Activated CD8-positive, alpha-beta memory T cell treated with anti-CD3 and anti-CD28 coated beads, Interleukin-2, amount 50 U/mL, for 24 hours (primary cell): ENCODE results near the gene RAB31.
"Not testable (repeated sequence)": the region's sequence is repeated elsewhere in the genome, so short reads cannot be mapped to it uniquely, and the experiment has no call there.

Source experiments
- DNase-seq: peaks from one replicate; pipeline ENCODE4 v3.0.0-alpha.2; 2020; ENCODE audit errors: extremely low read depth

Gene RAB31

DNA sequence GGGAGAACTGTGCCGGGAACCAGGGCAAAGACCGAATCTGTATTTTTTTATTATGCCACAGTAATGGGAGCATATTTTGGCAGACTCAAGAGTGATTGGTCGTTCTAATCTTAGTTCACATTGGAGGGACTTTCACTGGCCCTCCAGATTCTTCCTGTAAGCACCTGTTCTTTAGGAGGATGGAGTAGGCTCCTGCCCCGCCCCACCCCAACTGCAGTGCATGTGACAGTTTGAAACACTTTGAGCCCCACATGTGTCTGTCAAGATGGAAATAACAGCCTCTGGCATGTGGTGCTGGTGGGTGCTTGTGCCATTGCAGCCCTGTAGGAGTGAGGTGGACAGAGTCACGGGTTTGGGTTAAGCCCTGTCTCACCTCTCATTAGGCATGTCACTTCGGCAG lies 134.3 kb downstream of the RAB31 start:
- no peak for DNase-seq

DNA sequence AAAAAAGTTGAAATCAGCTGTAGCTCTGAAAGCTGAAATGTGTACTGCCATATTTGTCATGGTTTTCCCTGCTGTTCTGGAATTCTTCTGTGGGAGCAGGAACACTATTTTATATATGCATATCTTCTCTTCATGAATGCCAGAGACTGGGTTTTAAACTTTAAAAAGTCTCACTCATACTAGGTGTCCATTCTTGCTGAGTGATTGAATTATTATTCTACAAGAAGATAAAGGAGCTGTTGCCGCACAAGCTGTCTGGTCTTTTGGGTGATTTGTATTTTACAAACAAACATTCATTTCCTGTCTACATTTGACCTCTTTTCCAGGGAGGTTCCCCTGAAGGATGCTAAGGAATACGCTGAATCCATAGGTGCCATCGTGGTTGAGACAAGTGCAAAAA lies 137.2 kb downstream of the RAB31 start:
- no peak for DNase-seq

DNA sequence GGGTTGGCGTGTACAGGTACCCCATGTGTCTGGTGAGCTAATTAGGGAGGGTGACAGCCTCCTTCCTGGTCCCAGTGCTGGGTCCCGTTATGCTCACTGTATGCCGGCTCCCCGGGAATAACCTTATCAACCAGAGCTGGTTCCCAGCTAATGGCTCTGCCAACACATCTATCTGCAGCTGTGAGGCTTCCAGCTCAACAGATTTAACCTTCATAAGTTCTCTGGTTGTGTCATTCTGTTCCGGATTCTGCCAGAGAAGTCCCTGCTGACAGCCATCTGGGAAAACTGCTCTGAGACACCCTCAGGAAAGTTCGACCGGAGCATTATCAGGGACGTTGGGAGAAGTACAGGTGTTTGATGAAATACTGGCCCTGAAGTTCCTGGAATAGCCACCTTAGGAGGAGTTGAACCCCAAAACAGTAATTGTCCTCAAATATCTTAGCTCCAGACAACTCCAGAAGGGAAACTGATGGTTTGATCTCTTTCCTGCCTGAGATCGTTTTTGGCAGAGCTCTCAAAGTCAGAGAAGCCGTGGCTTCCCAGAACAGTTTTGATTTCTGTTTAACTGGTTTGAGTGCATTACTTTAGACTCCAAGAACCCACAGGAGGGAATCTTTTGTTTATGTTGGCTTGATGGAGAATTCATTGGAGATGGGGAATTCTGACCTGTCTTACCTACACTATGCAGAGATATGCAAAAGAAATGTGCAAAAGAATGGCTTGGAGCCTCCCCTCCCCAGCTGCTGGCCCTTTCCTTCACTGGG lies 138.2 kb downstream of the RAB31 start:
- no peak for DNase-seq

DNA sequence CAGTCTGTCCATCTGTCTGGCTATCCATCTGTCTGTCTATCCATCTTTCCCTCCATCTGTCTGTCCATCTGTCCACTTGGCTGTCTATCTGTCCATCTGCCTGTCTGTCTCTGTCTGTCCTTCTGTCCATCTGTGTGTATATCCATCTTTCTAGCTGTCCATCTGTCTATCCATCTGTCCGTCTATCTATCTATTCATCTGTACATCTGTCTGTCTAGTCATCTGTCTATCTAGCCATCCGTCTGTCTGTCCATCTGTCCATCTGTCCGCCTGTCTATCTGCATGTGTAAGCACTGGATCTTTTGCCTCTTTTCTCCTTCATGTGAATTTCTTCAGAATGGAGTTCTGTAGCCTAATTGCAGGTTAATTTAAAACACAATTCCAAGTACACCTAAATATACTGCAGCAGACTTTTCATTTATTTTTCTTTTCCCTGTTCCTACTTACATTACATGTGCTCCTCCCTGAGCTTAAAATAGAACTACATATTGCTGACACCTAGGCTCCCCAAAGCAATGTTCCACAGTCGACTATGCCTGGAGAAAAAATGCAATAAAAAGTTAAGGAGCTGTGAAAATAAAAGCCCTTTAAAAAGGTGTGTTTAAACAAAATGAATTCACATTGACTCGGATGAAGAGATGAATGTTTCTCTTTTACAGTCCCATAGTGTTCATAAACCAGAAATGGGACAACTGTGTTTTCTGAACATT lies 140.2 kb downstream of the RAB31 start:
- no peak for DNase-seq

DNA sequence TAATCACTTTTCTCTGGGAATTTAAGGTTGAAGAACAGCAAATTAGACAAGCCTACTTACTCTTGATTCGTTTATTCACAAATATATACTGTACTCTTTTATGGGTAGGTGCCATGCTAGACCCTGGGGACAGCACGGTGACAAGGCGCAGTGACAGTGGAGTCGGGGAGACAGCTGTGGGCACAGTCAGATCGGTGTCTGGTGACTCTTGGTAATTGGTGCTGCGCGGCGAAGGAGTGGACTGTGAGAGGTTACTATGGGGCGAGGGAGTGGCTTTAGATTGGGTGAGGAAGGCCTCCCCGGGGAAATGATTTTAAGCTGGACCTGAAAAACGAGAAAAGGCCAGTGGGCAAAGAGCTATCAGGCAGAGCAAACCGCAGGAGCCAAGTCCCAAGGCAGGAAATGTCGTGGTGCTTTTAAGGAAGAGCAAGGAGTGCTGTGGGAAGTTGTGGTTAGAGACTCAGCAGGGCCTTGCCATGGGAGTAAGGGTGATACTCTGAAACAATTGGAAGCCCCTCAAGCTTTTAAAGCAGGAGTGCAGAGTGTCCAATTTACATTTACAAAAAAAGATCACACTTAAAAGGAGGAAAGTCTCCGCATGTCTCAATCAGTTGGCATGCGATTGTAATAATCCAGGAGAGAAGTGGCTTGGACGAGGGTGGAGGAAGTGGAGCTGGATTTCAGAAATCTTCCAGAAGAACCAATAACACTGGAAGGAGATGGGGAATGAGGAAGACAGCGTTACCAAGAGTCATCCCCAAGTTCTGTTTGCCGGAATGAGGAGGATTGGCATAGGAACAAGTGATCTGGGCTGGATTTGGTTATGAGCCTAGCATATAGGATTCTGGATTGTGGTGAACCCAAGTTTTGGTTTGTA lies 141.5 kb downstream of the RAB31 start:
- no peak for DNase-seq

DNA sequence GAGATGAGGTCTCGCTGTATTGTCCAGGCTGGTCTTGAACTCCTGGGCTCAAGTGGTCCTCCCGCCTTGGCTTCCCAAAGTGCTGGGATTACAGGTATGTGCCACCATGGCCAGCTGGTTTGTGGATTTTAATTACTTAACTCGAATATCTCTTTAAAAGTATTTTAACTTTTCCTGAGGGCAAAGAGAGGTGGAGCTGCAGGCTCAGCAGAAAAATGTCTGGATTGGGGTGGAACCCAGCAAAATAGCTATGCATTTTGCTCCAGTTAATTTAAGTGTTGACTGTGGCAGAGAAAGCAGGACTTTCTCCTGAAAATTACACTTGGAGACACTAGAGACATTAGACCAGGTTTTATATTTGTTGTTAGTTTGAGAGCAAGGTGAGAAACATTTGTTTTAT lies 142.2 kb downstream of the RAB31 start:
- no peak for DNase-seq

DNA sequence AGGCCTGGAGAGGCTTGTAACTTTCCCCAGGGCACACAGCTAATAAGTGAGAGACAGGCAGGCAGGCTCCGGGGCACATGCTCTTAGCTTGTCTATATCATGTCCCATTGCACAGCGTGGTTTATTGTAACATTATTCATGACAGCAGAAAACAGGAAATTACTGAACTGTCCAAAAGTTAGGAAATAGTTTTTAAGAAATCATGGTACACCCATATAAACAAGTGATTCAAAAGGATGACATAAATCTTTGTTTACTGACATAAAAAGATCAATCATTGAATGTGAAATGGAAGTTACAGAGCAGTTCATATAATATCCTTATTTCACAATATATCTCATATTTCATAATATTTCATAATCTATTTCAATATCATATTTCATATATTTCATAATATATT lies 143.4 kb downstream of the RAB31 start:
- DNase-seq: no peak

DNA sequence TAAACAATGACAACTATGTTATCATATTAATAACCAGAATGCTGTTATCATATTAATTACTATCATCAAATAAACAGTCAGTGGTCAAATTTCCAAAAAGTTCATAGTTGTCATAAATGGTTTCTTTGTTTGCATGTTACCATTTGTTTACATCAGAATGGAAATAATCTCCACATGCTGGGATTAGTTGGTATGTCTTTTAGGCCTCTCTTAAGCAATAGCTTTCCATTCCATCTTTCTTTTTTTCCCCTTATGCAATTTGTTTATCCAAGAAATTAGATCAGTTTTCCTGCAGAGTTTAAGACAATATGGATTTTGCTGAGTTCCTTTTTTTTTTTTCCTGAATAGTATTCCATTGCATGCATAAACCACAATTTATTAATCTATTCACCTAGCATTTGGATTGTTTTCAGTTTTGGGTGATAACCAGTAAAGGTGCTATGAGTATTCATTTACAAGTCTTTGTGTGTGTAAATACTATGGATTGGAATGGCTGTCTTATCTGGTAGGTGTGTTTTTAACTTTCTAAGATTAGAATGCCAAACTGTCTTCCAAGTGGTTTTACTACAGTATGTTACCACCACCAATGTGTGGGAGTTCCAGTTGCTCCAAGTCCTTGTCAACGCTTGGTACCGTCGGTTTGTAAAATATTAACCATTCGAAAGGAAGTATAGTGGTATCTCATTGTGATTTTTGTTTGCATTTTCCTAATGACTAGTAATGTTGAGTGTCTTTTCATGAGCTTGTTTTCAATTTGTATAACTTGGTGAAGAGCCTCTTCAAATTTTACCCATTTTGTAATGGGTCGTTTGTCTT lies 144.4 kb downstream of the RAB31 start:
- no peak for DNase-seq

DNA sequence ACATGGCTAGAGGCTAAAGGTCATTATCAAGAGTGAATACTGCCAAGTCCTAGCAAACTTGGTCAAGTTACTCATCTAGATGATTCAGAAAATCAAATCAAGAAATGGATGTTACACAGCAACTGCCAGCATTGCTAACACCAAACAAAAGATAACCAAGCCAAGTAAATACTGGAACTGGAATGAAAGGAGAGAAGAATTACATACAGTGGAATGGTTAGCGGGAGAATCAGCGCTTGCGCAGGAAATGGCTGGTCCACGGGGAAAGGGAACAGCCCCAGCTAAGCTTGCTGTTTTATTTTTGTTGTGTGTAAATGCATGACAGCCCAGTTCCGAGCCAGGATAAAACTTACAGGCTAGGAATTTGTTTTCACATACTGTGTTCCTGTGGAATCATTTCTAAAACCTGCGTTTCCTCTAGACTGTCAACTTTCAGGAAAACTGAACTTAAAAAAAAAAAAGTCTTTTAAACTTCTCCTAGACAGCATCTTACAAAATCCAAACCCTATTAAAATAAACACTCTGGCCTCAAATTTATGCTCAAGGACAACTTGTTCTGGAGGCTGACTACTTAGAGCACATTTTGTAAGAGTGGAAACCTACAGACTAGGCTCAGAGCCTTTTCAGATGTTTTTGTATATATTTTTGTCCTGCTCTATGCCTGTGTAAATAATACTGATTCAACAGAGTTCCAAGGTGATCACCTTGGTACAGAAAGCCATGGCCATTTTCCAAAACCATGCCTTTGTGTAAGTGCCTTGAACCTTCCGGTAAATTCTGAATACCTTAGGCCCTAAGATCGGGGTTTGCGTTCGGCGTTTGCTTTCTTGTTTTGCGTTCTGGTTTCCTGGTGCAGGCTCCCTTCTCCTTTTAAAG lies 146.9 kb downstream of the RAB31 start:
- no peak for DNase-seq

DNA sequence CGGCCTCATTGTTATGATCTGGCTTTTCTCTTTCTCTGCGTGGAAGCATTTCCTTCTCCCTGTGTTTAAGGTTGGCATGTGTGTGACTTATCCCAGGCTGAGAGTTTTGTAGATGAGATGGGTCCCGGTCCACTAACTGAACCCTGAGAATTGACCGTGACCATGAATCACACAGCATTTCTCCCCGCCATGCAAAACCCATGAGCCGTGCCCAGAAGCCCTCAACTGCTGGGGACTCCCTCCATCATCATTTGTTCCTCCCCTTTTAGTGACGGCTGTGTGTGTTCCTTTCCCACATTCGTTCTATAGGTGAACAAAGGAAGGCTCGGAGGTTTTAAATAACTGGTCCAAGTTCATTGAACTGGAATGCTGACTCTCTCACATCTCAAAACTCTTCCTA lies 147.6 kb downstream of the RAB31 start:
- no peak for DNase-seq

DNA sequence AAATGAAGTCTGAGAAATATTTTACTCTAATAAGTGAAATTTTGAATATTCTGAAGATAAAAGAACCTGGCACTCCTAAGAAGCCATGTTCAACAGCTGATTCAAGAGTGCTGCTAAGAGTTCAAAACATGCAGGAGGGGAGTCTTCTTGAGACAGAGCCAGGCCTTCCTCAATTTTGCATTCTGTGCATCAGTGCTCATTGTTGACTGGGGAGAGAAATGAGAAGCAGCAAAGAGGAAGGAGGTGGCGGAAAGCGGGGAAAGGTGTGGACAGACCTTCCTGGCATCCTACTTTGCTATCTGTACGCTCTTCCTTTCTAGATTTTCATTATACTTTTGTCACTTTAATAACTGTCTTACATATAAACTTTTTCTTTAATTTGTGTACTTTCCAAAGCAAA lies 148.0 kb downstream of the RAB31 start:
- DNase-seq: no peak

DNA sequence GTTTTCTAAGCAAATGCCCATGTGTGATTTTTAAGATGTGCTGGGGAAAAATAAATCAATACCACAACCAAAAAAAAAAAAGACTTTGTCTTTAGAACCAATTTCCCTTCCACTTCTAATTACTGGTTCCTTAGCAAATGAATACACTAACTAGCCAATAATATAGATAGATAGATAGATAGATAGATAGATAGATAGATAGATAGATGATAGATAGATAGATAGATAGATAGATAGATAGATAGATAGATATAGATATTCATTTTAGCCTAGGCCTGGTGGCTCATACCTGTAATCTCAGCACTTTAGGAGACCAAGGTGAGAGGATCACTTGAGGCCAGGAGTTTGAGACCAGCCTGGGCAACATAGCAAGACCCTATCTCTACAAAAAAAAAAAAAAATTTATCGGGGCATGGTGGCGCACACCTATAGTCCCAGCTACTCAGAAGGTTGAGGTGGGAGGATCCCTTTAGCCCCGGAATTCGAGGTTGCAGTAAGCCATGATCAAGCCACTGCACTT lies 149.4 kb downstream of the RAB31 start:
- DNase-seq: not testable (repeated sequence)

DNA sequence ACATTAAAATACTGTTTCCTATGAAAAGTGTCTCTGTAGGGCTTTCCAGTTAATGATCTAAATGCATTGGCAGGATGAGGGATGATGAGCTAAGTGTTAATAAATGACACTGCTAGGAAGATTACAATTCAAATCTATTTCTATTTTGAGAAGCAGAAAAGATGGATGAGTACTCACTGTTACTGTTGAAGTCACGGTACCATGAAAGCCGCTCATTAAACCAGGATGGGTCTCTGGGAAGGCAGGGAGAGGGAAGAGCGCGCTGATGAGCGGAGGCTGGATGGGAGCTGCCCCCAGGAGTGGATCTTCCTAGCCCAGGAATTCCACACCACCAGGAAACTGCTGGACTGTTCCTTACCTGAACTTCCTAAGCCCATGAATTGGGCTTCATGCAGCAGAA lies 150.5 kb downstream of the RAB31 start:
- DNase-seq: no peak

DNA sequence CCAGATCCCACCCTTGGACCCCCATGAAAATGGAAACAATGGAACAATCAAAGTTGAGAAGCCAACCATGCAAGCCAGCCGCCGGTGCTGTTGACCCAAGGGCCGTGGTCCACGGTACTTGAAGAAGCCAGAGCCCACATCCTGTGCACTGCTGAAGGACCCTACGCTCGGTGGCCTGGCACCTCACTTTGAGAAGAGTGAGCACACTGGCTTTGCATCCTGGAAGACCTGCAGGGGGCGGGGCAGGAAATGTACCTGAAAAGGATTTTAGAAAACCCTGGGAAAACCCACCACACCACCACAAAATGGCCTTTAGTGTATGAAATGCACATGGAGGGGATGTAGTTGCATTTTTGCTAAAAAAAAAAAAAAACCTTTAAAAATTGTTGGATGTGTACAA lies 151.1 kb downstream of the RAB31 start:
- DNase-seq: no peak

DNA sequence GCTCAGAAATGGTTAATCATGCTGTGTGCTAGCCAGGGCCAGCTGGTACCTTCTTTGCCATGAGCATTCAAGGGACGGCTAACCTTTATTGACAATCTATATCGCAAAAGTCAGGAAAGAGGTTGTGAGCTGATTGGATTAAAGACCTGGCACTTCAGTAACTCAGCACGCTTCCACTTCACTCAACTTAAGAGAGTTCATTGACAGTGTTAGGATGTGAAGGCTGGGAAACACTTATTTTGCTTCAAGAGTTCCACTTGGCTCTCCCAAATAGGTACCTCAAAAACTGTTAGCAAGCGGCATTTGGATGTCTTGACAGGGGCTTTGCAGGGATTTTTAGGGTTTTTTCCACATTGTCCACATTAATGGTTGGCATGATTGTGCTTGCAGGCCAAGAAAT lies 152.6 kb downstream of the RAB31 start:
- no peak for DNase-seq

DNA sequence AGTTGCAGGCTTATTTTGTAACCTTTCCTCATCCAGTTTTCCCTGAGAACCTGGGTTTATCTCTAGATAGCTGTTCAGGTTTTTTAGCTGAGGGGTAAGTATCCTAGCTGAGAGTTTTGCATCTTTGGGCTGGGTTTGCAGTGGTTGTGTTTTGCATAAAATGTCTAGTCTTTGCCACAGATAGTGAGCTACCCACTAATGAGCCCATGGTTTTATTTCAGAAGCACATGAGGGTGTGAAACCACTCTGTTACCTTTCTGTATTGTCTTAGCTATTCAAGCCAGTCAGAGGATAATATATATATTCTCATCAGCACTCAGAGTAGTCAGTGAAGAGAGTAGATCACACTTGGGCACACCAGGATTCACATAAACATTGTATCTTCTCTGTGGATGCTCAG lies 153.1 kb downstream of the RAB31 start:
- DNase-seq: no peak

DNA sequence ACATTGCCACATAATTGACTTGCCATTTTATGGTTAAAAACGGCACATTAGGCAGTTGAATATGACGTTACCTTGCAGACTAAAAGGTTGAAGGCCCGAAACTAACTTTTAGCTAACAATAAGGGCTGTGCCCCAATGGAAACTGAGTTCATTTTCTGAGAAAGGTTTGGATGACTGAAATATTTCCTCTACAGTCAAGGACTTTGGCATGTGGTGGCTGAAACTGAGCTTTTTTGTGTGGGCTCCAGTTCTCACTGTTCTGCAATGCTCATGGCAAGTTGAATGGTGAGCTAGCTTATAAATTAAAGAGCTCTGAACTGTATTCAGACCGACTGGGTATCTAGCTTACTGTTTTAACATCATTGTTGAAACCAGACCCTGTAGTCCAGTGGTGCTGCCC lies 153.8 kb downstream of the RAB31 start:
- no peak for DNase-seq

DNA sequence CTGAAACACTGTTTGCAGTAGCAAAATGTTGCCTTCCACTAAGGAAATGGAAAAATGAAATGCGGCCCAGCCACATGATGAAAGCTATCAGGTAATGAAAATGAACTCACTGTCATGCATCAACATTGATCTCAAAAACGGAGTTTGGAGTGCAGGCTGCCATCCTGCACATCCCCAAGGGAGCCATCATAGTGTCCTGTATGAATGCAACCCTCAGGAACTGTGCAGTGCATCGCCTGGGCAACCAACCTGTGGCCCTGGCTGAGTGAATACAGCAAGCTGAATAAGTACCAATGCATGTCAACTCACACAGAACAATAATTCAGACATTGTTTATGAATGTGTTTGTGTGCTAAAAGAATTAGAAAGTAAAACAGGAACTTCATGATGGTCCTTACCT lies 154.6 kb downstream of the RAB31 start:
- no peak for DNase-seq

DNA sequence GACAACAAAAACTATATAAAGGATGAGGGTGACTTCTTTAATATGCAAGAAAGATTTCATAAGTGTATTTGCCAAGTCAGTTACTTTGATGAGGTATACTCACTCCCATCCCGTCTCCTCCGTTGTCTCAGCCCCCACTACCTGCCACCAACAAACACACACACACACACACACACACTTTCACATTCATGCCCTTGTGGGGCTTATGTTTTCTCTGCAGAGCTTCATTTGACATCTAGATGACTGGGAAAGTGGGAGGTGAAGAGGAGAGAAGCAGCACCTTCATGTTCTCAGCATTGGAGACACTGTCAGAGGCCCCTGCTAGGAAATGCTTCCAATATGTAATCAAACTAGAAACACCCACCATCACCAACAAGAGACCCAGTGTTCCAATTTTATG lies 155.2 kb downstream of the RAB31 start:
- no peak for DNase-seq

DNA sequence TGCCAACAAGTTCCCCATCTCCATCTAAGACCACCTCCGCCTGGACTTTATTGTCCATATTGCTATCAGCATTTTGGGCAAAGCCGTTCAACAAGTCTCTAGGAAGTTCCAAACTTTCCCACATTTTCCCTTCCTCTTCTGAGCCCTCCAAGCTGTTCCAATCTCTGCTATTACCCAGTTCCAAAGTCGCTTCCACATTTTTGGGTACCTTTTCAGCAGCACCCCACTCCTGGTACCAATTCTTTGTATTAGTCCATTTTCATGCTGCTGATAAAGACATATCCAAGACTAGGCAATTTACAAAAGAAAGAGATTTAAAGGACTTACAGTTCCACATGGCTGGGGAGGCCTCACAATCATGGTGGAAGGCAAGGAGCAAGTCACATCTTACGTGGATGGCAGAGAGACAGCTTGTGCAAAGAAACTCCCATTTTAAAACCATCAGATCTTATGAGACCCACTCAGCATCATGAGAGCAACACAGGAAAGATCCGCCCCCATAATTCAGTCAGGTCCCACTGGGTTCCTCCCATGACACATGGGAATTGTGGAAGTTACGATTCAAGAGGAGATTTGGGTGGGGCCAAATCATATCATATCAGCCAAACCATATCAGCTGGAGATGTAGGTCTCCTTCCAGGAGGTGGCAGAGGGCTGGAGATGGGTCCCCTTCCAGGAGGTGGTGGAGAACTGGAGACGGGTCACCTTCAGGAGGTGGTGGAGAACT lies 157.8 kb downstream of the RAB31 start:
- no peak for DNase-seq
